HG03095 (cell line): ENCODE data around the gene TIAL1.
"Not testable (repeated sequence)": the region's sequence is repeated elsewhere in the genome, so short reads cannot be mapped to it uniquely, and the experiment has no call there.

Experiments used
- ATAC-seq: cut with Tn5 transposase; IDR thresholded peaks from one replicate; pipeline ENCODE4 v1.9.1; 2021; ENCODE audit warnings: moderate library complexity; ENCODE audit not compliant: unreplicated experiment

The TIAL1 gene

GRCh38 chr10:119596537-119597404, at the start of gene TIAL1:
TSS of gene TIAL1 (minus strand) at chr10:119596964. CDS start at chr10:119596465, 499 bp downstream.
- peak; percentile 83 for ATAC-seq

GRCh38 chr10:119644994-119645393, 48.2 kb upstream of the TIAL1 start:
- ATAC-seq: no peak

- ATAC-seq: no peak
Observed at GRCh38 chr10:119644205-119644814, 47.5 kb upstream of the TIAL1 start.

GRCh38 chr10:119643306-119644204, 46.8 kb upstream of the TIAL1 start:
- no peak for ATAC-seq

- ATAC-seq: no peak
Observed at GRCh38 chr10:119642556-119643111, 45.9 kb upstream of the TIAL1 start.

GRCh38 chr10:119640875-119641526, 44.2 kb upstream of the TIAL1 start:
- no peak for ATAC-seq

- ATAC-seq: no peak
Observed at GRCh38 chr10:119640384-119640783, 43.6 kb upstream of the TIAL1 start.

- ATAC-seq: no peak
Observed at GRCh38 chr10:119638982-119639381, 42.2 kb upstream of the TIAL1 start.

- ATAC-seq: no peak
Observed at GRCh38 chr10:119637631-119638030, 40.9 kb upstream of the TIAL1 start.

- no peak for ATAC-seq
Observed at GRCh38 chr10:119634219-119634544, 37.4 kb upstream of the TIAL1 start.

GRCh38 chr10:119633538-119634218, 36.9 kb upstream of the TIAL1 start:
- no peak for ATAC-seq

GRCh38 chr10:119630300-119630699, 33.5 kb upstream of the TIAL1 start:
- ATAC-seq: no peak

GRCh38 chr10:119625570-119626280, 29.0 kb upstream of the TIAL1 start:
- ATAC-seq: no peak

- ATAC-seq: no peak
Observed at GRCh38 chr10:119621078-119621384, 24.3 kb upstream of the TIAL1 start.

- ATAC-seq: no peak
Observed at GRCh38 chr10:119620241-119621077, 23.7 kb upstream of the TIAL1 start.

- ATAC-seq: not testable (repeated sequence)
Observed at GRCh38 chr10:119619811-119620210, 23.0 kb upstream of the TIAL1 start.

- ATAC-seq: no peak
Observed at GRCh38 chr10:119619215-119619614, 22.5 kb upstream of the TIAL1 start.

- ATAC-seq: no peak
Observed at GRCh38 chr10:119616882-119617570, 20.3 kb upstream of the TIAL1 start.
